Colonic mucosa (tissue), 4 donors: ENCODE data around the gene STRBP. TPM values are rescaled to one million over a fixed set of nuclear protein-coding genes. Genes with fewer than 3 reads are reported as not detected.

Source experiments
- DNase-seq: peaks from one replicate; pipeline ENCODE4 v3.0.0-alpha.2; 2020
- H3K27ac ChIP-seq: fragments of 200-600 bp; one replicate; pipeline ENCODE4 v1.8.0; 2021
- H3K27me3 ChIP-seq: fragments of 200-600 bp; one replicate; pipeline ENCODE4 v1.8.0; 2021
- H3K36me3 ChIP-seq: fragments of 200-600 bp; one replicate; pipeline ENCODE4 v1.8.0; 2021
- H3K4me1 ChIP-seq: fragments of 200-600 bp; one replicate; pipeline ENCODE4 v1.8.0; 2021; ENCODE audit warnings: mild to moderate bottlenecking
- H3K4me3 ChIP-seq: fragments of 200-600 bp; one replicate; pipeline ENCODE4 v1.8.0; 2021
- H3K9ac ChIP-seq, 2 donors: one replicate each; pipeline ENCODE4 v1.7.0; 2013; ENCODE audit warnings: control low read depth in 2 of 2, low read depth in 2 of 2, low read length in 2 of 2
- H3K9me3 ChIP-seq: fragments of 200-600 bp; one replicate; pipeline ENCODE4 v1.8.0; 2021
- CTCF ChIP-seq: fragments of 200-600 bp; IDR thresholded peaks from one replicate; pipeline ENCODE4 v1.8.0; 2022; ENCODE audit warnings: antibody characterized with exemption, mild to moderate bottlenecking
- intact Hi-C: fragments of 100-400 bp; cut with DNase I; formaldehyde crosslinking; loops from one replicate; pipeline ENCODE4 v1.14.1; 2022
- total RNA-seq, 2 donors: library from RNA; stranded (reverse); fragmentation: NEBNext Ultra II Directional in 1 of 2; extraction: Animal tissue kit (Norgen Biotek cat#: 25700) in 1 of 2; gene quantifications; one replicate each; pipeline ENCODE4 v1.2.1, GENCODE V29; 2021
- donor health status: healthy.
- donor health status: DM: no; HTN: no; CAD: no.
- donor health status: DM: no; HTN: no; CAD: no.

STRBP gene
- total RNA-seq, 2 donors from 2014 or later: 37.5 to 53.5 TPM

GRCh38 chr9:123290764-123291163, 22.4 kb upstream of the STRBP start:
- no peak overlapping the region for H3K27ac ChIP-seq
- H3K9ac ChIP-seq: no peak overlapping the region
- intact Hi-C loops: no loop called here
- H3K9me3 ChIP-seq: no peaks in the 10 kb centered on the region
- no peaks in the 10 kb centered on the region for H3K4me1 ChIP-seq
- TF ChIP-seq CTCF: no peak
- H3K4me3 ChIP-seq: no peak overlapping the region
- no peaks in the 10 kb centered on the region for H3K27me3 ChIP-seq
- no peak for DNase-seq
- H3K36me3 ChIP-seq: no peaks in the 10 kb centered on the region

GRCh38 chr9:123287639-123288038, 19.3 kb upstream of the STRBP start:
- Histone ChIP-seq H3K27me3 (no peaks in the 10 kb centered on the region), H3K4me1 (no peaks in the 10 kb centered on the region), H3K9me3 (no peaks in the 10 kb centered on the region), H3K9ac (no peak overlapping the region), H3K4me3 (no peak overlapping the region), H3K27ac (no peak overlapping the region), H3K36me3 (no peaks in the 10 kb centered on the region)
- intact Hi-C loops: no loop called here
- TF ChIP-seq CTCF: no peak
- no peak for DNase-seq

- no peaks in the 10 kb centered on the region for H3K27me3 ChIP-seq
- DNase-seq: no peak
- no peak overlapping the region for H3K27ac ChIP-seq
- no peaks in the 10 kb centered on the region for H3K4me1 ChIP-seq
- H3K4me3 ChIP-seq: no peak overlapping the region
- no peak overlapping the region for H3K9ac ChIP-seq
- no peaks in the 10 kb centered on the region for H3K36me3 ChIP-seq
- H3K9me3 ChIP-seq: no peaks in the 10 kb centered on the region
- intact Hi-C loops: no loop called here
- TF ChIP-seq CTCF: no peak
Measured at GRCh38 chr9:123286324-123286723, 17.9 kb upstream of the STRBP start.

GRCh38 chr9:123284656-123285055, 16.3 kb upstream of the STRBP start:
- Histone ChIP-seq H3K36me3 (no peaks in the 10 kb centered on the region), H3K4me3 (no peak overlapping the region), H3K27me3 (no peaks in the 10 kb centered on the region), H3K4me1 (no peaks in the 10 kb centered on the region), H3K9ac (no peak overlapping the region), H3K9me3 (no peaks in the 10 kb centered on the region), H3K27ac (no peak overlapping the region)
- TF ChIP-seq CTCF: no peak
- intact Hi-C loops: no loop called here
- DNase-seq: no peak

- Histone ChIP-seq H3K27me3 (no peaks in the 10 kb centered on the region), H3K27ac (no peak overlapping the region)
- no peak for TF ChIP-seq CTCF
Measured at GRCh38 chr9:123283455-123283854, 15.1 kb upstream of the STRBP start.

GRCh38 chr9:123283048-123283408, 14.6 kb upstream of the STRBP start:
- Histone ChIP-seq H3K36me3 (no peaks in the 10 kb centered on the region), H3K27ac (no peak overlapping the region), H3K27me3 (no peaks in the 10 kb centered on the region), H3K4me1 (no peaks in the 10 kb centered on the region), H3K9me3 (no peaks in the 10 kb centered on the region), H3K4me3 (no peak overlapping the region), H3K9ac (no peak overlapping the region)
- no peak for DNase-seq
- intact Hi-C loops: no loop called here
- TF ChIP-seq CTCF: no peak

More at GRCh38 chr9:123283455-123283854, 15.1 kb upstream of the STRBP start:
- DNase-seq: no peak
- Histone ChIP-seq H3K4me3 (no peak overlapping the region), H3K4me1 (no peaks in the 10 kb centered on the region), H3K9me3 (no peaks in the 10 kb centered on the region), H3K9ac (no peak overlapping the region), H3K36me3 (no peaks in the 10 kb centered on the region)
- intact Hi-C loops: no loop called here
